GM12878 (cell line): Measurements from ENCODE around the gene SMARCC2. TPM values are rescaled to one million over a fixed set of nuclear protein-coding genes. Genes with fewer than 3 reads are reported as not detected.
A peak's percentile ranks its signal among the peaks of the same experiment; 100 is the strongest.

Experiments used
- ASH2L ChIP-seq: fragments of 300-600, 200-600 bp; sonication (generic); IDR thresholded peaks from 2 replicates; pipeline ENCODE4 v1.6.1; 2017; ENCODE audit warnings: low read depth, mild to moderate bottlenecking, borderline replicate concordance
- ATF7 ChIP-seq: fragments of 450-650 bp; IDR thresholded peaks from 2 replicates; pipeline ENCODE4 v1.6.1; 2016; ENCODE audit warnings: low read depth, mild to moderate bottlenecking
- BMI1 ChIP-seq: fragments of 450-650 bp; IDR thresholded peaks from 2 replicates; pipeline ENCODE4 v1.6.1; 2016; ENCODE audit warnings: mild to moderate bottlenecking, moderate library complexity, borderline replicate concordance
- BRCA1 ChIP-seq: IDR thresholded peaks from 2 replicates; pipeline ENCODE4 v1.6.1; 2011; ENCODE audit warnings: low read depth, low read length, improper control_type of control experiment
- CEBPB ChIP-seq, 2 experiments: fragments of 150-350 bp in 1 of 2; IDR thresholded peaks; 2 replicates each; pipeline ENCODE4 v1.6.1; 2012 to 2014; ENCODE audit warnings: low read depth in 2 of 2, low read length in 2 of 2, borderline replicate concordance in 1 of 2, inconsistent platforms in 1 of 2
- FOXK2 ChIP-seq: fragments of 450-650 bp; IDR thresholded peaks from 2 replicates; pipeline ENCODE4 v1.6.1; 2017; ENCODE audit warnings: mild to moderate bottlenecking, moderate library complexity
- HCFC1 ChIP-seq: fragments of 150-350 bp; IDR thresholded peaks from 2 replicates; pipeline ENCODE4 v1.6.1; 2014; ENCODE audit warnings: low read length
- HDAC2 ChIP-seq: fragments of 200-600 bp; sonication (generic); IDR thresholded peaks from 2 replicates; pipeline ENCODE4 v1.6.1; 2017
- HDAC6 ChIP-seq: fragments of 200-600 bp; sonication (generic); IDR thresholded peaks from one replicate; pipeline ENCODE4 v1.8.0; 2017; ENCODE audit warnings: antibody characterized with exemption; ENCODE audit not compliant: unreplicated experiment
- KDM1A ChIP-seq: fragments of 200-600 bp; sonication (generic); IDR thresholded peaks from 2 replicates; pipeline ENCODE4 v1.6.1; 2016; ENCODE audit warnings: borderline replicate concordance
- PAX8 ChIP-seq: fragments of 450-650 bp; IDR thresholded peaks from 2 replicates; pipeline ENCODE4 v1.6.1; 2017; ENCODE audit warnings: mild to moderate bottlenecking, moderate library complexity
- PML ChIP-seq: IDR thresholded peaks from 2 replicates; pipeline ENCODE4 v1.6.1; 2012; ENCODE audit warnings: low read length, inconsistent platforms
- POLR2A ChIP-seq: IDR thresholded peaks from 2 replicates; pipeline ENCODE4 v1.6.1; 2011; ENCODE audit warnings: low read depth, mild to moderate bottlenecking, low read length
- POLR2AphosphoS5 ChIP-seq: IDR thresholded peaks from 2 replicates; pipeline ENCODE4 v1.6.1; 2011; ENCODE audit warnings: mild to moderate bottlenecking, low read length, inconsistent platforms
- RAD21 ChIP-seq: IDR thresholded peaks from 2 replicates; pipeline ENCODE4 v1.6.1; 2011; ENCODE audit warnings: mild to moderate bottlenecking, low read depth, low read length, moderate library complexity; ENCODE audit not compliant: insufficient read depth
- RAD51 ChIP-seq: fragments of 450-650 bp; IDR thresholded peaks from 2 replicates; pipeline ENCODE4 v1.6.1; 2016; ENCODE audit warnings: moderate library complexity, mild to moderate bottlenecking, inconsistent platforms
- SREBF1 ChIP-seq: IDR thresholded peaks from 2 replicates; pipeline ENCODE4 v1.6.1; 2012; ENCODE audit warnings: mild to moderate bottlenecking, low read length
- SREBF2 ChIP-seq: IDR thresholded peaks from 2 replicates; pipeline ENCODE4 v1.6.1; 2012; ENCODE audit warnings: mild to moderate bottlenecking, low read length
- WRNIP1 ChIP-seq: IDR thresholded peaks from 2 replicates; pipeline ENCODE4 v1.6.1; 2011; ENCODE audit warnings: low read depth, low read length, improper control_type of control experiment, borderline replicate concordance
- YY1 ChIP-seq: IDR thresholded peaks from 2 replicates; pipeline ENCODE4 v1.6.1; 2011; ENCODE audit warnings: low read depth, mild to moderate bottlenecking, low read length
- ZBED1 ChIP-seq: IDR thresholded peaks from 2 replicates; pipeline ENCODE4 v1.6.1; 2016; ENCODE audit warnings: borderline replicate concordance
- ZNF24 ChIP-seq: fragments of 450-650 bp; IDR thresholded peaks from 2 replicates; pipeline ENCODE4 v1.6.1; 2017; ENCODE audit warnings: antibody characterized with exemption, mild to moderate bottlenecking
- ZNF622 ChIP-seq: fragments of 450-650 bp; IDR thresholded peaks from 2 replicates; pipeline ENCODE4 v1.6.1; 2017; ENCODE audit warnings: mild to moderate bottlenecking, inconsistent platforms
- polyA plus RNA-seq, 11 experiments: library from polyadenylated mRNA; depleted of rRNA in 4 of 11; unstranded in 6 of 11; stranded (reverse) in 5 of 11; fragments of >200 nt; fragmentation: Nextera tagmentation in 4 of 11; fragmentation: Illumina TruSeq in 1 of 11; extraction: Ambion mirVana in 4 of 11; extraction: Trizol in 1 of 11; gene quantifications; 1 replicate in 1 of 11; 2 replicates in 10 of 11; pipeline versions ENCODE4 v1.2.1 to v1.2.3, GENCODE V29; 2011 to 2016; ENCODE audit warnings: inconsistent platforms in 2 of 11, missing spikeins in 2 of 11, low read depth in 1 of 11
- total RNA-seq, 4 experiments: library from RNA; depleted of rRNA in 3 of 4; stranded (reverse); fragments of >200 nt in 3 of 4; fragmentation: Illumina TruSeq in 1 of 4; extraction: Trizol in 1 of 4; gene quantifications; 2 replicates each; pipeline versions ENCODE4 v1.2.1 to v1.2.3, GENCODE V29; 2013 to 2021
- TF ChIP-seq, protein P1 (sequence below): IDR thresholded peaks from 2 replicates; pipeline ENCODE4 v1.6.1; 2011; ENCODE audit warnings: borderline replicate concordance, low read depth, mild to moderate bottlenecking, moderate library complexity, low read length; ENCODE audit not compliant: insufficient read depth, poor library complexity, severe bottlenecking
- TF ChIP-seq, protein P2 (sequence below): IDR thresholded peaks from 2 replicates; pipeline ENCODE4 v1.6.1; 2012; ENCODE audit warnings: low read depth, low read length, improper control_type of control experiment
- TF ChIP-seq, protein P3 (sequence below): fragments of 450-650 bp; IDR thresholded peaks from 2 replicates; pipeline ENCODE4 v1.6.1; 2016; ENCODE audit warnings: mild to moderate bottlenecking

The SMARCC2 gene
- total and polyA plus RNA-seq, 10 of the 15 experiments (the other 5 are each of a cell fraction or from before 2014, with no cell fraction given): 13.6 to 71.2 (median 42.3) TPM

DNA sequence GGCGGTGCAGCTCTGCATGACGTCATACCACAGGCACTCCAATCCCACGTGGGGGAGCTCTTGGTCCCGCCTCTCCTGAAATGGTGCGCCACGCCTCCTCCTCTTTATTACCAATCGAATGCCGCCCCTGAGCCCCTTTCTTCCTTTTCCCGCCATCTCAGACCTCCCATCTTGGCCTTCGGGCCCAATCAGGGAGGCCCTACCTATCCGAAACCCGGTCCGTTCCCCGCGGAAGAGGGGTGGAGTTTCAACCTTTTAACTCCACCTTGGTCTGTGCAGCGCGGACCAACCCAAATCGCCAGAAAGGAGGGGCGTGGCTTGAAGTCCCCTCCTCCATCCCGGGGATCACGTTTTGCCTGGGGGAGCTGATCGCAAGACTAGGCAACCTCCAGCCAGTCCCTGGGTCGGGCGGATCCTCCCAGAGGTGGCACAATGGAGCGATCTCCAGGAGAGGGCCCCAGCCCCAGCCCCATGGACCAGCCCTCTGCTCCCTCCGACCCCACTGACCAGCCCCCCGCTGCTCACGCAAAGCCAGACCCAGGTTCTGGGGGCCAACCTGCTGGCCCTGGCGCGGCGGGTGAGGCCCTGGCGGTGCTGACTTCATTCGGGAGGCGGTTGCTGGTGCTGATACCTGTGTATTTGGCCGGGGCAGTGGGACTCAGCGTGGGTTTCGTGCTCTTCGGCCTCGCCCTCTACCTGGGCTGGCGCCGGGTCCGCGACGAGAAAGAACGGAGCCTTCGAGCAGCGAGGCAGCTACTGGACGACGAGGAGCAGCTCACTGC lies 61.2 kb downstream of the SMARCC2 start, which contains the start of gene ESYT1 (continued):
- TF ChIP-seq, protein P1, sequence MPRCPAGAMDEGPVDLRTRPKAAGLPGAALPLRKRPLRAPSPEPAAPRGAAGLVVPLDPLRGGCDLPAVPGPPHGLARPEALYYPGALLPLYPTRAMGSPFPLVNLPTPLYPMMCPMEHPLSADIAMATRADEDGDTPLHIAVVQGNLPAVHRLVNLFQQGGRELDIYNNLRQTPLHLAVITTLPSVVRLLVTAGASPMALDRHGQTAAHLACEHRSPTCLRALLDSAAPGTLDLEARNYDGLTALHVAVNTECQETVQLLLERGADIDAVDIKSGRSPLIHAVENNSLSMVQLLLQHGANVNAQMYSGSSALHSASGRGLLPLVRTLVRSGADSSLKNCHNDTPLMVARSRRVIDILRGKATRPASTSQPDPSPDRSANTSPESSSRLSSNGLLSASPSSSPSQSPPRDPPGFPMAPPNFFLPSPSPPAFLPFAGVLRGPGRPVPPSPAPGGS: no peak
- TF ChIP-seq PML (no peak), HDAC2 (no peak), YY1 (no peak), RAD51 (peak; percentile 89), POLR2A (peak; percentile 87), HDAC6 (no peak), PAX8 (no peak), WRNIP1 (no peak), ATF7 (peak; percentile 100), FOXK2 (no peak), CEBPB (IDR thresholded peaks at IDR 0.05; ENCODE audit: borderline replicate concordance in 1 of 2, low read depth in 2 of 2, low read length in 2 of 2) (no peak), BRCA1 (no peak), ASH2L (no peak), SREBF1 (0 out of 2 replicates have a peak, but pooled peaks have one; percentile 42), BMI1 (no peak), ZNF24 (no peak), HCFC1 (no peak), ZBED1 (no peak), RAD21 (no peak), POLR2AphosphoS5 (peak; percentile 72), KDM1A (no peak), SREBF2 (no peak), ZNF622 (no peak)
- TF ChIP-seq, protein P2, sequence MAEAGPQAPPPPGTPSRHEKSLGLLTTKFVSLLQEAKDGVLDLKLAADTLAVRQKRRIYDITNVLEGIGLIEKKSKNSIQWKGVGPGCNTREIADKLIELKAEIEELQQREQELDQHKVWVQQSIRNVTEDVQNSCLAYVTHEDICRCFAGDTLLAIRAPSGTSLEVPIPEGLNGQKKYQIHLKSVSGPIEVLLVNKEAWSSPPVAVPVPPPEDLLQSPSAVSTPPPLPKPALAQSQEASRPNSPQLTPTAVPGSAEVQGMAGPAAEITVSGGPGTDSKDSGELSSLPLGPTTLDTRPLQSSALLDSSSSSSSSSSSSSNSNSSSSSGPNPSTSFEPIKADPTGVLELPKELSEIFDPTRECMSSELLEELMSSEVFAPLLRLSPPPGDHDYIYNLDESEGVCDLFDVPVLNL: peak; percentile 88
- TF ChIP-seq, protein P3, sequence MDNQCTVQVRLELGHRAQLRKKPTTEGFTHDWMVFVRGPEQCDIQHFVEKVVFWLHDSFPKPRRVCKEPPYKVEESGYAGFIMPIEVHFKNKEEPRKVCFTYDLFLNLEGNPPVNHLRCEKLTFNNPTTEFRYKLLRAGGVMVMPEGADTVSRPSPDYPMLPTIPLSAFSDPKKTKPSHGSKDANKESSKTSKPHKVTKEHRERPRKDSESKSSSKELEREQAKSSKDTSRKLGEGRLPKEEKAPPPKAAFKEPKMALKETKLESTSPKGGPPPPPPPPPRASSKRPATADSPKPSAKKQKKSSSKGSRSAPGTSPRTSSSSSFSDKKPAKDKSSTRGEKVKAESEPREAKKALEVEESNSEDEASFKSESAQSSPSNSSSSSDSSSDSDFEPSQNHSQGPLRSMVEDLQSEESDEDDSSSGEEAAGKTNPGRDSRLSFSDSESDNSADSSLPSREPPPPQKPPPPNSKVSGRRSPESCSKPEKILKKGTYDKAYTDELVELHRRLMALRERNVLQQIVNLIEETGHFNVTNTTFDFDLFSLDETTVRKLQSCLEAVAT: 0 out of 2 replicates have a peak, but pooled peaks have one; percentile 32
